Upper lobe of left lung (tissue), 4 donors: ENCODE results near the gene PLOD1.

ENCODE experiments used
- CTCF ChIP-seq, 6 experiments: fragments of 450-650 bp in 4 of 6; fragments of 200-600 bp in 2 of 6; sonication (generic) in 2 of 6; IDR thresholded peaks; one replicate each; pipeline ENCODE4 v1.5.1; 2016 to 2019; ENCODE audit warnings: antibody characterized with exemption in 6 of 6
- POLR2A ChIP-seq, 4 donors: fragments of 450-650 bp; IDR thresholded peaks; one replicate each; pipeline ENCODE4 v1.5.1; 2016 to 2017; ENCODE audit warnings: antibody characterized with exemption in 4 of 4, mild to moderate bottlenecking in 2 of 4

GRCh38 chr1:11989669-11990068 is 55.2 kb downstream of the PLOD1 start:
- TF ChIP-seq CTCF (IDR thresholded peaks at IDR 0.05) (no peak), POLR2A (IDR thresholded peaks at IDR 0.05) (no peak)
